H1 (cell line): ENCODE results near the gene PPP1R7. TPM values are rescaled to one million over a fixed set of nuclear protein-coding genes. Genes with fewer than 3 reads are reported as not detected.

ENCODE experiments used
- BCL11A ChIP-seq, 2 experiments: IDR thresholded peaks; one replicate each; pipeline ENCODE4 v1.6.1; 2011; ENCODE audit warnings: low read depth in 2 of 2, low read length in 2 of 2, mild to moderate bottlenecking in 2 of 2
- EZH2 ChIP-seq: fragments of 200-600 bp; sonication (generic); IDR thresholded peaks from 2 replicates; pipeline ENCODE4 v1.7.1; 2012; ENCODE audit warnings: low read depth, mild to moderate bottlenecking, moderate library complexity, low read length, inconsistent platforms; ENCODE audit not compliant: severe bottlenecking
- KDM4A ChIP-seq: IDR thresholded peaks from one replicate; pipeline ENCODE4 v1.7.1; 2012; ENCODE audit warnings: low read depth, mild to moderate bottlenecking, moderate library complexity, low read length, inconsistent platforms; ENCODE audit not compliant: severe bottlenecking
- SRF ChIP-seq: IDR thresholded peaks from 2 replicates; pipeline ENCODE4 v1.6.1; 2011; ENCODE audit warnings: mild to moderate bottlenecking, low read depth, low read length, moderate library complexity
- polyA plus RNA-seq, 7 experiments: library from polyadenylated mRNA; depleted of rRNA in 3 of 7; stranded (reverse) in 5 of 7; unstranded in 2 of 7; fragments of >200 nt in 5 of 7; fragments of 200-250 nt in 2 of 7; gene quantifications; 1 replicate in 5 of 7; 2 replicates in 1 of 7; 4 replicates in 1 of 7; pipeline versions ENCODE4 v1.2.1 to v1.2.3, GENCODE V29; 2011 to 2013; ENCODE audit warnings: missing spikeins in 2 of 7, mixed read lengths in 2 of 7
- total RNA-seq: library from RNA; stranded (reverse); fragmentation: NEBNext Ultra II Directional; extraction: Animal tissue kit (Norgen Biotek cat#: 25700); gene quantifications from 2 replicates; pipeline ENCODE4 v1.2.1, GENCODE V29; 2021
- TF ChIP-seq, protein P1 (sequence below): fragments of 300-600 bp; sonication (generic); IDR thresholded peaks from 2 replicates; pipeline ENCODE4 v1.7.1; 2012; ENCODE audit warnings: low read length, moderate library complexity, mild to moderate bottlenecking, inconsistent platforms; ENCODE audit not compliant: insufficient replicate concordance

PPP1R7 gene
- total and polyA plus RNA-seq, 2 of the 8 experiments (the other 6 are each of a cell fraction or from before 2014, with no cell fraction given), result 22.2 to 64.0 TPM

DNA sequence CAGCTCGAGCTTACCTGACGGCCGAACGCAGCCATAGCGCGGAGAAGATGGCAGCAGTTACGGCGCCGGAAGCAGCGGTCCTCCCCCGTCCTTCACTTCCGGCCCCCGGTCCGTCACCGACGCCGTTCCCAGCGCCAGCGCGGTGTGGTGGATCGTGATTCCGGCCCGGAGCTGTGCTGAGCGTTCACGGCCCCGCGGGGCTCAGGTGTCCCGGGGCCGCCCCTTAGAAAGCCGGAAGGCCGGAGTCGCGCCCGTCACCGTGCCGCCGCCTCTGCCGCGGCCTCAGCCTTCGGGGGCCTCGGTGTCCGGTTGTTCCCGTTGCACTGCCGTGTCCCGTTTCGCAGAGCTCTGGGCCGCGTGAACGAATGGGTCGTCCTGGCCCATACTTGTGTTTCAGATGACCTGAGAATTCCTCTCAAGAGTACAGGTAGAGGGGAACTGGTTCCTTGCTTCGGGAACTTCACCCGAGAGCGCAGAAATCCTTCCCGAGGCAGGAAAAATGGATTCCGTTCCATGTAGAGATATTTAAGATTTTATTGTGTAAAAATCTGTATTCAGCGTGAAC is 47.9 kb upstream of the PPP1R7 start, which contains the start of gene MTERF4 (continued):
- no peak for TF ChIP-seq EZH2
- TF ChIP-seq BCL11A (IDR thresholded peaks at IDR 0.05; ENCODE audit: low read depth in 2 of 2, low read length in 2 of 2), result no peak
- TF ChIP-seq KDM4A, result no peak
- TF ChIP-seq, protein P1, sequence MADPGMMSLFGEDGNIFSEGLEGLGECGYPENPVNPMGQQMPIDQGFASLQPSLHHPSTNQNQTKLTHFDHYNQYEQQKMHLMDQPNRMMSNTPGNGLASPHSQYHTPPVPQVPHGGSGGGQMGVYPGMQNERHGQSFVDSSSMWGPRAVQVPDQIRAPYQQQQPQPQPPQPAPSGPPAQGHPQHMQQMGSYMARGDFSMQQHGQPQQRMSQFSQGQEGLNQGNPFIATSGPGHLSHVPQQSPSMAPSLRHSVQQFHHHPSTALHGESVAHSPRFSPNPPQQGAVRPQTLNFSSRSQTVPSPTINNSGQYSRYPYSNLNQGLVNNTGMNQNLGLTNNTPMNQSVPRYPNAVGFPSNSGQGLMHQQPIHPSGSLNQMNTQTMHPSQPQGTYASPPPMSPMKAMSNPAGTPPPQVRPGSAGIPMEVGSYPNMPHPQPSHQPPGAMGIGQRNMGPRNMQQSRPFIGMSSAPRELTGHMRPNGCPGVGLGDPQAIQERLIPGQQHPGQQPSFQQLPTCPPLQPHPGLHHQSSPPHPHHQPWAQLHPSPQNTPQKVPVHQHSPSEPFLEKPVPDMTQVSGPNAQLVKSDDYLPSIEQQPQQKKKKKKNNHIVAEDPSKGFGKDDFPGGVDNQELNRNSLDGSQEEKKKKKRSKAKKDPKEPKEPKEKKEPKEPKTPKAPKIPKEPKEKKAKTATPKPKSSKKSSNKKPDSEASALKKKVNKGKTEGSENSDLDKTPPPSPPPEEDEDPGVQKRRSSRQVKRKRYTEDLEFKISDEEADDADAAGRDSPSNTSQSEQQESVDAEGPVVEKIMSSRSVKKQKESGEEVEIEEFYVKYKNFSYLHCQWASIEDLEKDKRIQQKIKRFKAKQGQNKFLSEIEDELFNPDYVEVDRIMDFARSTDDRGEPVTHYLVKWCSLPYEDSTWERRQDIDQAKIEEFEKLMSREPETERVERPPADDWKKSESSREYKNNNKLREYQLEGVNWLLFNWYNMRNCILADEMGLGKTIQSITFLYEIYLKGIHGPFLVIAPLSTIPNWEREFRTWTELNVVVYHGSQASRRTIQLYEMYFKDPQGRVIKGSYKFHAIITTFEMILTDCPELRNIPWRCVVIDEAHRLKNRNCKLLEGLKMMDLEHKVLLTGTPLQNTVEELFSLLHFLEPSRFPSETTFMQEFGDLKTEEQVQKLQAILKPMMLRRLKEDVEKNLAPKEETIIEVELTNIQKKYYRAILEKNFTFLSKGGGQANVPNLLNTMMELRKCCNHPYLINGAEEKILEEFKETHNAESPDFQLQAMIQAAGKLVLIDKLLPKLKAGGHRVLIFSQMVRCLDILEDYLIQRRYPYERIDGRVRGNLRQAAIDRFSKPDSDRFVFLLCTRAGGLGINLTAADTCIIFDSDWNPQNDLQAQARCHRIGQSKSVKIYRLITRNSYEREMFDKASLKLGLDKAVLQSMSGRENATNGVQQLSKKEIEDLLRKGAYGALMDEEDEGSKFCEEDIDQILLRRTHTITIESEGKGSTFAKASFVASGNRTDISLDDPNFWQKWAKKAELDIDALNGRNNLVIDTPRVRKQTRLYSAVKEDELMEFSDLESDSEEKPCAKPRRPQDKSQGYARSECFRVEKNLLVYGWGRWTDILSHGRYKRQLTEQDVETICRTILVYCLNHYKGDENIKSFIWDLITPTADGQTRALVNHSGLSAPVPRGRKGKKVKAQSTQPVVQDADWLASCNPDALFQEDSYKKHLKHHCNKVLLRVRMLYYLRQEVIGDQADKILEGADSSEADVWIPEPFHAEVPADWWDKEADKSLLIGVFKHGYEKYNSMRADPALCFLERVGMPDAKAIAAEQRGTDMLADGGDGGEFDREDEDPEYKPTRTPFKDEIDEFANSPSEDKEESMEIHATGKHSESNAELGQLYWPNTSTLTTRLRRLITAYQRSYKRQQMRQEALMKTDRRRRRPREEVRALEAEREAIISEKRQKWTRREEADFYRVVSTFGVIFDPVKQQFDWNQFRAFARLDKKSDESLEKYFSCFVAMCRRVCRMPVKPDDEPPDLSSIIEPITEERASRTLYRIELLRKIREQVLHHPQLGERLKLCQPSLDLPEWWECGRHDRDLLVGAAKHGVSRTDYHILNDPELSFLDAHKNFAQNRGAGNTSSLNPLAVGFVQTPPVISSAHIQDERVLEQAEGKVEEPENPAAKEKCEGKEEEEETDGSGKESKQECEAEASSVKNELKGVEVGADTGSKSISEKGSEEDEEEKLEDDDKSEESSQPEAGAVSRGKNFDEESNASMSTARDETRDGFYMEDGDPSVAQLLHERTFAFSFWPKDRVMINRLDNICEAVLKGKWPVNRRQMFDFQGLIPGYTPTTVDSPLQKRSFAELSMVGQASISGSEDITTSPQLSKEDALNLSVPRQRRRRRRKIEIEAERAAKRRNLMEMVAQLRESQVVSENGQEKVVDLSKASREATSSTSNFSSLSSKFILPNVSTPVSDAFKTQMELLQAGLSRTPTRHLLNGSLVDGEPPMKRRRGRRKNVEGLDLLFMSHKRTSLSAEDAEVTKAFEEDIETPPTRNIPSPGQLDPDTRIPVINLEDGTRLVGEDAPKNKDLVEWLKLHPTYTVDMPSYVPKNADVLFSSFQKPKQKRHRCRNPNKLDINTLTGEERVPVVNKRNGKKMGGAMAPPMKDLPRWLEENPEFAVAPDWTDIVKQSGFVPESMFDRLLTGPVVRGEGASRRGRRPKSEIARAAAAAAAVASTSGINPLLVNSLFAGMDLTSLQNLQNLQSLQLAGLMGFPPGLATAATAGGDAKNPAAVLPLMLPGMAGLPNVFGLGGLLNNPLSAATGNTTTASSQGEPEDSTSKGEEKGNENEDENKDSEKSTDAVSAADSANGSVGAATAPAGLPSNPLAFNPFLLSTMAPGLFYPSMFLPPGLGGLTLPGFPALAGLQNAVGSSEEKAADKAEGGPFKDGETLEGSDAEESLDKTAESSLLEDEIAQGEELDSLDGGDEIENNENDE, result no peak
- TF ChIP-seq SRF, result peak; percentile 62
